ENCODE results near the gene PHF10.
"Not testable (repeated sequence)": the region's sequence is repeated elsewhere in the genome, so short reads cannot be mapped to it uniquely, and the experiment has no call there.

PHF10 gene

DNA sequence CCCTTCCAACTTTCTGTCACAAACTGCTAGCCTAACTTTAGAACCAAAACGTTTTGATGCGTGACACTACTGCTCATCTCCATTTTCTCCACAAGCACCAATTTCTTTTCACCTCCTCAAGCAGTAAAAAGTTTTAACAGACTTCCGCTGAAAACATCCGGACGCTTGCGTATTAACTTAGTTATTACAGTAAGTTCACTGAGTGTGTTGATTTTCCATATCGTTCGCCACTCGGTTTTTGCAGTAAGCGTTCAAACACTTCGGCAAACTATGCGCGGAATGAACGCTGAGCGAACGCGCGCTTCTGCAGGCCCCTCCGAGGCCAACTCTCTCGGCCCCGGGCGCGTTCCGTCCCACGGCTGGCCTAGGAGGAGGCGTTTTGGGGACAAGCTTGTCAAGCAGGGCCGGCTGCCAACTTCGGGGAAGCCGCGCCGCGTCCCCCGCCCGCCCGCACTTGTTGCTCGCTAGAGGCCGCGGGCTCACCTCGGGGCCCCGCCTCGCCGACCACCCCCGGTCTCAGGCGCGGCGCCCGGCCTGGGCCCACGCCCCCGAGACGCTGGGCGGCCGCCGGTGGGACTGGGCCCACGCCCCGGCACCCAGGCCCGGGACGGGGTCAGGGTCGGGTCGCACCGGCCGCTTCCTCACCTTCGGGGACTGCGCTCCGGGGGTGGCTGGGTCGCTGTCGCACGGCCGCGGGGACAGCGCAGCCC is 945 bp downstream of the PHF10 start:
- DNase-seq (ENCODE audit: low spot score): peak; percentile 50

DNA sequence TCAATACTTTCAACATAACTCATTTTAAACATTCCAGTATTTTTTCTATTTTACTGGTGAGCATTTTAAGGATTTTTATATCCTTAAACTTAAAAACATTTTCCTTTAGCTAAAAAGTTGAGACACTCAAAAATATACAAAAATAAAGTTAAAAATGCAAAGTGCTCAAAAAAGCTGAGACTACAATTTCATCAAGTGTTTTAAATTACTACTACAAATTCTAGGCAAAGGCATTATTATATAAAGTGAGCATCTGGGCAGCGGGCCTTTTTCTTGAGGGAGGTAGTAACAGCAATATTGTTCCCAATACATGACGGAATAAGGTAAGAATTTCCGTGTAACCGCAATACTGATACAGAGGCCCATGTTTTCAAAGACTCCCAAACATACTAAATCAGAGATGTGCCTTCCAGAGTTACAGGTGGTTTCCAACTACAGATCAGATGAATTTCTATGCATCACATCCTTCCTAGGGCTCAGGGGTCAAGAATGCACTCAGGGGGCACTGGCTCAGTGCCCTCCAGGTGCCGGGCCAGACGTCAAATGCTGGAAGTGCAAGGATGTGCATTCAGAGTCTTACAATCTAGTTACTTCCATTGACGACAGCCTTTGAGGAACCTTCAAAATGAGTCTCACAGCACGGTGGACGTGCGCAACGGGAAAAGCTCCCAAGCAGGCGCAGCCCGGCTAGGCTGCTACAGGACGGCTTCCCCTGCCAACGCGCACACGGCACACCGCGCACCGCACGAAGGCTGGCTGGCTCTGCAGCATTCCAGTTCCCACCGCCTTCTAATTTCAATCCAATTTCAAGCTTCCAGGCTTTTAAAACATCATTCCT is 1.7 kb downstream of the PHF10 start:
- peak; percentile 44 for DNase-seq (ENCODE audit: low spot score)

GRCh38 chr6:169720207-169720855 is 4.0 kb downstream of the PHF10 start:
- DNase-seq (ENCODE audit: low spot score): no peak

GRCh38 chr6:169719117-169719516 is 5.2 kb downstream of the PHF10 start:
- DNase-seq (ENCODE audit: low spot score): no peak

- no peak for DNase-seq (ENCODE audit: low spot score)
Measured at GRCh38 chr6:169714595-169714994, 9.7 kb downstream of the PHF10 start.

- no peak for DNase-seq (ENCODE audit: low spot score)
Measured at GRCh38 chr6:169714178-169714577, 10.1 kb downstream of the PHF10 start.

DNA sequence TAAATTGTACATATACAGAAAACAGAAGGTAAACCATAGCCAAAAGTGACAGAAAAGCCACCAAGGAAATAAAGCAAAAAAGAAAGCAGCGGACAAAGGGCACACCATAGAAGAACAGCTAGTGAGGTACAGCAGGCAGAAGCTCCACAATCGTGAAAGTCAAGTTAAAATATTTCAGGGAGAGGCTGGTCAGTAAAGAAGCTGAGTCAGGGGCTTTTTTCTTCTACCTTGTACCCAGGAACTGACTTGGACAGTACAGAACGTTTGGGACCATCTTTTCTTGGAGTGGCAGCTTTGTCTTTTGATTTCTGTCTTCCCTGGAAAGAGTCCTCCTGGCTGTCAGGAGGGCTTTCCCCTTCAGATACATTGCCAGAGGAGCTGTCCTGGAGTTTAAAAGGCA is 14.3 kb downstream of the PHF10 start:
- no peak for DNase-seq (ENCODE audit: low spot score)

- no peak for DNase-seq (ENCODE audit: low spot score)
Measured at GRCh38 chr6:169709293-169709692, 15.0 kb downstream of the PHF10 start.

GRCh38 chr6:169707772-169708171 is 16.5 kb downstream of the PHF10 start:
- DNase-seq (ENCODE audit: low spot score): no peak

DNA sequence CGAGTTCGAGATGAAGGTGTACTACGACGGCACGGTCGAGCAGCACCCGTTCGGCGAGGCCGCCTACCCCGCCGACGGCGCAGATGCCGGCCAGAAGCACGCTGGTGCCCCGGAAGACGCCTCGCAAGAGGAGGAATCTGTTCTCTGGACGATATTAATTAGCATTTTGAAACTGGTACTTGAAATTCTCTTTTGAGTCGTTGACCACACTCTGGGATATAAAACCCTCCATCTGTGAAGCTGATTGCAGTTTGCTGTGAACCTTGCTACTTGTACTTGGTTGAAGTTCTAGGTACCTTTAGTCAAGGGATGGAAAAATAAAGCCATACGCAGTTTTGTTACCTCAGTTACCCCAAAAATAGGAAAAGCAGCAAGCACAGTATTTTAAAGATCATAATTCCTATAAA is 21.5 kb downstream of the PHF10 start:
- DNase-seq (ENCODE audit: low spot score): no peak

GRCh38 chr6:169701954-169702839 is 22.1 kb downstream of the PHF10 start, which contains the start of the genes C6orf120 and WDR27:
Gene C6orf120 (plus strand): TSS chr6:169702126. CDS start chr6:169702460, 334 bp downstream.
Gene WDR27 (minus strand): TSS chr6:169702029. CDS start chr6:169689005, 13,024 bp downstream.
- peak; percentile 96 for DNase-seq (ENCODE audit: low spot score)

DNA sequence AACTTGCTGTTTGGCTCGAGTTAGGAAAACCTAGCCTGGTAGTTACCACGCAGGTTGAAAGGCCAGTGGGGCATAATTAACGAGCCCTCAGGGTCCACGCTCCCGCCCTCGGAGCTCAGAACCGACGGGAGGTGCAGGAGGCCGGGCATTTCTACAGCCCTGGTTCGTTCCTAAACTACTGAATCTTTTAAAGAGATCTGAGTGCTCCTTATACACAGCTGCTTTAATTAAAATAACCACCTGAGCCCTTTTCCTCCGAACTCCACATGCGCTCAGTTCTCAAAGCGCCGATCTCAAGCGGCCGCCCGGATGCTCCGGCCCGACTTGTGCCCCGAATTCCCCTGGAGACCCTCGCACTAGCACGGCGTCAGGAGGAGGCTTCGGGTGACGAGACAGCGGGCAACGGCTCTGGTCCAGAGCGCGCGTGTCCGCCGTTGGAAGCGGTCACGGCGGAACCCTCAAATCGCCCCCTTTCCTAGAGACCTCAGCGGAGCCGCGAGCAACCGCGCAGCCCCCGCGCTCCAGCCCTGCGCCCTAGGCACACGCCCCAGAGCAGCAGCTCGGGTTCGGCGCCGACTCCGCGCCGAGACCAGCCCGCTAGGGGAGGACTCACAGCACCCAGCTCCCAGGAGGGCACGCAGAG is 22.9 kb downstream of the PHF10 start:
- peak; percentile 13 for DNase-seq (ENCODE audit: low spot score)

GRCh38 chr6:169700296-169700695 is 24.0 kb downstream of the PHF10 start:
- peak; percentile 35 for DNase-seq (ENCODE audit: low spot score)

DNA sequence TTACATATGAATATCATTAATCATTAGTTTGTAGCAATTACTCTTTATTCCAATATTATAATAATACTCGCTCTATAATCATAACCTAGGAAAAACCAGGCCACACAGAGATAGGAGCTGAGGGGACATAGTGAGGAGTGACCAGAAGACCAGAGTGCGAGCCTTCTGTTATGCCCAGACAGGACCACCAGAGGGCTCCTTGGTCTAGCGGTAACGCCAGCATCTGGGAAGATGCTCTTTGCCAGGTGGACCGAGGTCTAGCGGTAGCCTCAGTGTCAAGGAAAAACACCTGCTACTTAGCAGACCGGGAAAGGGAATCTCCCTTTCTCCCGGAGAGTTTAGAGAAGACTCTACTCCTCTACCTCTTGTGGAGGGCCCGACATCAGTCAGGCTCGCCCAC is 27.2 kb downstream of the PHF10 start:
- DNase-seq (ENCODE audit: low spot score): not testable (repeated sequence)

DNA sequence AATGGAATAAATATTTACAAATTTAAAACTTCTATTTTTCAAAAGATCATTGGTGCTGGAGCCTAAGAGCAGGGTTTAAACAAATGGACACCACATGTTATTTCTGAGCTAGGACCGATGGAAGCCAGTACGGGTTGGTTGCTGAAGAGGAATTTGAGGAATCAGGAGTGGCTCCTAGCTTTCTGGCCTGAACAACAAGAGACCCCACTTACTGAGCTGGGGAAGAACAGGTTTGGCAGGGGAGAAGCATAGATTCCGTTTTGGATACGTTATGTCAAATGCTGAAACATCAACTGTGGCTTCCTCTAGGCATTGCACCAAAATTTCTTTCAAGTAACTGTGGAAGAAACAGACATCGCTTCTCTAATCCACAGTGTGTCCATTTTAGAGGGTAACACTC is 29.2 kb downstream of the PHF10 start:
- no peak for DNase-seq (ENCODE audit: low spot score)

DNA sequence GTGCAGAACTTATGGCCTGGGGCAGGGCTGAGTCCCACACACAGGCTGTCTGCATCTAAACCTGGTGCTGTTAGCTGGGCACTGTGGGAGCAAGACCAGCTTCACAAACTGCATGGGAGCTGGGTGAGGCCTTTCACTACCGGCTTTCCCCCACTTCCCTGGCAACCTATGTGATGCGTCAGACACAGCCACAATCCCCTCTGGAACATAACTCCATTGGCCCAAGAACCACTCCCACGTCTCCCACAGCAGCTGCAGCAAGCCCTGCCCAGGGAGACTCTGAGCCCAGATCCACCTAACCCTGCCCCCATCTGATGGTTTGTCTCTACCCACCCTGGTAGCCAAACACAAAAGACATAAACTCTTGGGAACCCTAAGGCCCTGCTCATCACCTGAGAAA is 31.8 kb downstream of the PHF10 start:
- DNase-seq (ENCODE audit: low spot score): no peak

DNA sequence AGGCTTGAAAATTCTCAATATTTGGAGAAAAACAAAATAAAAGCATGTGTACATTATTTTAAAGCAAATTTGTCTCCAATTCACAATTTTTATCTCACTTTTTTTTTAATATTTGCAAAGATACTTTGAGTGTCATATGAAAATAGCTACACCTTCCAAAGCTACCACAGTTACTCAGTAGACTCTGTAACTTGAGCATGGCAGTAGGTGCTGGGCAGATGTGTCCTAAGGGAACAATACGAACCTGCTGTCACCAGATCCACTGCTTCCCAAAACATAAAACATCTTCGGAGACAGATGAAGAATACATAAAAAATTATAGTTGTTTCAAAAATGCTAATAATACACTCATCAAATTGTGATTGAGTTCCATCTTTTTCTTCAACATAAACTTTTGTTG is 33.0 kb downstream of the PHF10 start:
- no peak for DNase-seq (ENCODE audit: low spot score)

GRCh38 chr6:169689287-169689686 is 35.0 kb downstream of the PHF10 start:
- DNase-seq (ENCODE audit: low spot score): peak; percentile 7

DNA sequence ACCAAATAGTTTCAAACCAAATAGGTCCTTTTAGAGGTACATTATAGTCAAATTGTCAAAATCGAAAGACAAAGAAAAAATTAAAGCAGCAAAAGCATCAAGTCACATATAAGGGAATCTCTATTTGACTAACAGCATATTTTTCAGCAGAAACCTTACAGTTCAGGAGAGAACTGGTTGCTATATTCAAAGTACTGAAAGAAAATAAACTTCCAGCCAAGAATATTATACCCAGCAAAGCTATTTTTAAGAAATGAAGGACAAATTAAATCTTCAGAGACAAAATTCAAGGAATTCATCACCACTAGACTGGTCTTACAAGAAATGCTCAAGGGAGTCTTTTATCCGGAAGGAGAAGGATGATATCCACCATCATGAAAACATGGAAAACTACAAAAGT is 38.4 kb downstream of the PHF10 start:
- no peak for DNase-seq (ENCODE audit: low spot score)

- DNase-seq (ENCODE audit: low spot score): no peak
Measured at GRCh38 chr6:169684056-169684455, 40.2 kb downstream of the PHF10 start.

DNA sequence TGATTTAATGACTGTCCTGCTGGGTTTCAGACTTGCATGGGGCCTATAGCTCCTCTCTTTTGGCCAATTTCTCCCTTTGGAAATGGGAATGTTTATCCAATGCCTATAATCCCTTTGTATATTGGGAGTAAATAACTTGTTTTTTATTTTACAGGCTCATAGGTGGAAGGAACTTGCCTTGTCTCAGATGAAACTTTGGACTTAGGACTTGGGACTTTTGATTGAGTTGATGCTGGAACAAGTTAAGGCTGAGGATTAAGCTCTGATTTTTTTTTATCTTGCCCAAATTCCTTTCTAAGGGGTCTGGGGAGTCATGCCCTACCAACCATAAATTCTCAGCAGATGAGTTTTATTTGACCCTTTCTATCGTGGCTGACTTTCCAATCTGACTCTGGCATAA is 46.0 kb downstream of the PHF10 start:
- DNase-seq (ENCODE audit: low spot score): no peak
